Endothelial cell of umbilical vein (primary cell): ENCODE data around the gene NBEAL2. TPM values are rescaled to one million over a fixed set of nuclear protein-coding genes. Genes with fewer than 3 reads are reported as not detected.

Source experiments
- BruUV-seq: library from RNA; stranded (reverse); fragments of 400-500 nt; replicated peaks from 2 replicates; lab custom pipeline; 2021; lab: Mats Ljungman, UMichigan
- CTCF ChIA-PET: fragments of 300-600, 350-600 bp; sonication (Branson Sonifier 250); formaldehyde crosslinking; loops from one replicate; lab custom pipeline; 2021; ENCODE audit warnings: antibody characterized with exemption, inconsistent platforms; lab: Charles Lee
- POLR2A ChIA-PET: fragments of 300-600, 350-600 bp; sonication (Branson Sonifier 250); formaldehyde crosslinking; loops from one replicate; lab custom pipeline; 2021; ENCODE audit warnings: antibody characterized with exemption, inconsistent platforms; lab: Charles Lee
- DNase-seq: peaks from one replicate; pipeline ENCODE4 v3.0.0-alpha.2; 2011; ENCODE audit warnings: low read depth, low spot score
- FAIRE-seq: peaks from 2 replicates; lab custom pipeline; 2011; peaks lifted over from hg19 to GRCh38; lab: Jason Lieb, UNC
- H2AFZ ChIP-seq: 2 replicates; pipeline ENCODE4 v1.6.0; 2012; ENCODE audit warnings: low read depth, low read length, control low read depth, inconsistent platforms
- H3K27ac ChIP-seq: 2 replicates; pipeline ENCODE4 v1.5.1; 2011; ENCODE audit warnings: low read depth, mild to moderate bottlenecking, control low read depth, low read length, moderate library complexity; ENCODE audit not compliant: insufficient read depth
- H3K27me3 ChIP-seq, 2 experiments: 2 replicates each; pipeline versions ENCODE4 v1.6.0 to v1.6.1; 2011; ENCODE audit warnings: low read length in 2 of 2, mixed read lengths in 1 of 2; ENCODE audit not compliant: control insufficient read depth in 2 of 2, insufficient read depth in 2 of 2
- H3K36me3 ChIP-seq, 2 experiments: 2 replicates in 1 of 2; 3 replicates in 1 of 2; pipeline ENCODE4 v1.5.1; 2011; ENCODE audit warnings: low read length in 2 of 2, mild to moderate bottlenecking in 1 of 2, moderate library complexity in 1 of 2; ENCODE audit not compliant: control insufficient read depth in 2 of 2, insufficient read depth in 2 of 2; ENCODE audit errors: extremely low read depth in 1 of 2
- H3K4me1 ChIP-seq: 3 replicates; pipeline ENCODE4 v1.5.1; 2011; ENCODE audit warnings: mild to moderate bottlenecking, low read length; ENCODE audit not compliant: control insufficient read depth, insufficient read depth; ENCODE audit errors: extremely low read depth
- H3K4me2 ChIP-seq: 2 replicates; pipeline ENCODE4 v1.6.1; 2011; ENCODE audit warnings: low read length, control low read depth, mixed read lengths; ENCODE audit not compliant: insufficient read depth
- H3K4me3 ChIP-seq, 3 experiments: fragments of 200-600 bp in 1 of 3; sonication (generic), shearing (Covaris generic) in 1 of 3; replicated peaks in 1 of 3; 2 replicates each; pipeline ENCODE4 v1.5.1; 2011 to 2016; ENCODE audit warnings: control low read depth in 3 of 3, low read length in 3 of 3, mild to moderate bottlenecking in 2 of 3, inconsistent platforms in 1 of 3, low read depth in 1 of 3, moderate library complexity in 1 of 3; ENCODE audit not compliant: insufficient read depth in 1 of 3
- H3K79me2 ChIP-seq: 2 replicates; pipeline ENCODE4 v1.6.0; 2012; ENCODE audit warnings: low read length, inconsistent platforms; ENCODE audit not compliant: control insufficient read depth, insufficient read depth
- H3K9ac ChIP-seq: replicated peaks from 2 replicates; pipeline ENCODE3; 2011; ENCODE audit warnings: low read length, control low read depth; ENCODE audit not compliant: insufficient read depth; ENCODE audit errors: extremely low read depth
- H3K9me1 ChIP-seq: replicated peaks from 3 replicates; pipeline ENCODE4 v1.6.0; 2011; ENCODE audit warnings: mild to moderate bottlenecking, low read length; ENCODE audit not compliant: control insufficient read depth, insufficient read depth; ENCODE audit errors: extremely low read depth
- H3K9me3 ChIP-seq: replicated peaks from 2 replicates; pipeline ENCODE4 v1.5.1; 2012; ENCODE audit warnings: low read length, inconsistent platforms; ENCODE audit not compliant: control insufficient read depth, insufficient read depth
- H4K20me1 ChIP-seq: replicated peaks from 2 replicates; pipeline ENCODE3; 2011; ENCODE audit warnings: mild to moderate bottlenecking, low read length; ENCODE audit not compliant: control insufficient read depth, insufficient read depth; ENCODE audit errors: extremely low read depth
- CTCF ChIP-seq, 2 donors: IDR thresholded peaks; 1 replicate in 1 of 2; 2 replicates in 1 of 2; pipeline ENCODE4 v1.5.1; 2011; ENCODE audit warnings: low read length in 2 of 2, mild to moderate bottlenecking in 2 of 2, moderate library complexity in 2 of 2, control low read depth in 1 of 2, inconsistent platforms in 1 of 2, low read depth in 1 of 2; ENCODE audit not compliant: insufficient read depth in 1 of 2; ENCODE audit errors: extremely low read depth in 1 of 2
- FOS ChIP-seq: IDR thresholded peaks from 2 replicates; pipeline ENCODE4 v1.6.1; 2011; ENCODE audit warnings: mild to moderate bottlenecking, low read length, moderate library complexity, borderline replicate concordance; ENCODE audit not compliant: insufficient read depth
- GATA2 ChIP-seq: IDR thresholded peaks from 2 replicates; pipeline ENCODE4 v1.7.0; 2011; ENCODE audit warnings: low read depth, mild to moderate bottlenecking, moderate library complexity, mixed read lengths, low read length; ENCODE audit not compliant: insufficient read length, insufficient read depth
- JUN ChIP-seq: IDR thresholded peaks from 2 replicates; pipeline ENCODE4 v1.6.1; 2011; ENCODE audit warnings: borderline replicate concordance, low read depth; ENCODE audit not compliant: insufficient read length, insufficient read depth
- MAX ChIP-seq: IDR thresholded peaks from 2 replicates; pipeline ENCODE4 v1.6.1; 2011; ENCODE audit not compliant: insufficient read depth, insufficient read length
- MYC ChIP-seq: IDR thresholded peaks from one replicate; pipeline ENCODE4 v1.6.1; 2011; ENCODE audit warnings: mild to moderate bottlenecking, low read depth, low read length
- POLR2A ChIP-seq: IDR thresholded peaks from 2 replicates; pipeline ENCODE4 v1.6.1; 2012; ENCODE audit warnings: low read depth, mild to moderate bottlenecking, control low read depth, low read length
- POLR2AphosphoS5 ChIP-seq: IDR thresholded peaks from 2 replicates; pipeline ENCODE4 v1.6.1; 2012; ENCODE audit warnings: low read depth, mild to moderate bottlenecking, control low read depth, low read length, moderate library complexity; ENCODE audit not compliant: insufficient read depth
- dilution Hi-C: fragments of 300-500 bp; cut with MboI; formaldehyde crosslinking; loops from one replicate; pipeline ENCODE4 v1.15.0; 2019; ENCODE audit warnings: low sequenced_read_pairs; ENCODE audit not compliant: extremely low pct_ligation_motif_present
- intact Hi-C: fragments of 100-400 bp; cut with micrococcal nuclease; formaldehyde crosslinking; loops from one replicate; pipeline ENCODE4 v1.10.0; 2022
- polyA plus RNA-seq, 4 experiments: library from polyadenylated mRNA; depleted of rRNA in 3 of 4; stranded (reverse) in 3 of 4; unstranded in 1 of 4; fragments of >200 nt; gene quantifications; 2 replicates each; pipeline versions ENCODE4 v1.2.1 to v1.2.3, GENCODE V29; 2011 to 2012; ENCODE audit warnings: missing spikeins in 1 of 4
- total RNA-seq: library from RNA; stranded (reverse); gene quantifications from 2 replicates; pipeline ENCODE4 v1.2.3, GENCODE V29; 2021

Gene NBEAL2
- total and polyA plus RNA-seq, 2 donors (not counting 3 experiments of a cell fraction or from before 2014, with no cell fraction given): 48.0 to 84.7 TPM

- H2AFZ ChIP-seq: no peak overlapping the region
- DNase-seq (peak; percentile 58), FAIRE-seq (no peak)
- H3K36me3 ChIP-seq: no peaks in the 10 kb centered on the region
- no peak overlapping the region for H3K4me3 ChIP-seq
- H3K27me3 ChIP-seq: no peaks in the 10 kb centered on the region
- no peaks in the 10 kb centered on the region for H3K9me3 ChIP-seq
- H3K79me2 ChIP-seq: peaks cover 88% of the 10 kb centered on the region
- H3K9me1 ChIP-seq: no peaks in the 10 kb centered on the region
- intact Hi-C loops: loop anchor here (1.0 kb wide), 2 partner anchors 12 to 31 kb away; partner anchors contain the start of gene NBEAL2
- dilution Hi-C loops: no loop called here
- ChIA-PET CTCF (interaction anchor here (0.8 to 3.0 kb wide), 7 partner anchors 10 to 51 kb away, joined by 3 to 29 read pairs (median 3); partner anchors contain the start of gene CCDC12), POLR2A (interaction anchor here (0.7 to 2.0 kb wide), 3 partner anchors 13 to 31 kb away, joined by 3 to 9 read pairs (median 7); partner anchors contain the start of gene NBEAL2)
- no peak for TF ChIP-seq POLR2AphosphoS5
- TF ChIP-seq POLR2A: no peak
- TF ChIP-seq FOS: peak; percentile 8
- TF ChIP-seq MAX: no peak
- no peak for TF ChIP-seq CTCF (IDR thresholded peaks at IDR 0.05; ENCODE audit: extremely low read depth in 1 of 2, insufficient read depth in 1 of 2, low read depth in 1 of 2, low read length in 2 of 2)
- no peak for TF ChIP-seq JUN
- peak; percentile 95 for TF ChIP-seq GATA2
- TF ChIP-seq MYC: no peak
- peaks cover 70% of the 10 kb centered on the region for H3K4me1 ChIP-seq
- H3K4me2 ChIP-seq: peak overlapping the region; percentile 18
- H3K27ac ChIP-seq: peak overlapping the region; percentile 39
- H4K20me1 ChIP-seq: no peaks in the 10 kb centered on the region
- no peak overlapping the region for H3K9ac ChIP-seq
- no TSS peak for BruUV-seq
Measured at GRCh38 chr3:46947981-46948791, 31.3 kb upstream of the NBEAL2 start.
